Measurements from ENCODE around the gene HBA2.
"Not testable (repeated sequence)": the region's sequence is repeated elsewhere in the genome, so short reads cannot be mapped to it uniquely, and the experiment has no call there.

HBA2 gene

DNA sequence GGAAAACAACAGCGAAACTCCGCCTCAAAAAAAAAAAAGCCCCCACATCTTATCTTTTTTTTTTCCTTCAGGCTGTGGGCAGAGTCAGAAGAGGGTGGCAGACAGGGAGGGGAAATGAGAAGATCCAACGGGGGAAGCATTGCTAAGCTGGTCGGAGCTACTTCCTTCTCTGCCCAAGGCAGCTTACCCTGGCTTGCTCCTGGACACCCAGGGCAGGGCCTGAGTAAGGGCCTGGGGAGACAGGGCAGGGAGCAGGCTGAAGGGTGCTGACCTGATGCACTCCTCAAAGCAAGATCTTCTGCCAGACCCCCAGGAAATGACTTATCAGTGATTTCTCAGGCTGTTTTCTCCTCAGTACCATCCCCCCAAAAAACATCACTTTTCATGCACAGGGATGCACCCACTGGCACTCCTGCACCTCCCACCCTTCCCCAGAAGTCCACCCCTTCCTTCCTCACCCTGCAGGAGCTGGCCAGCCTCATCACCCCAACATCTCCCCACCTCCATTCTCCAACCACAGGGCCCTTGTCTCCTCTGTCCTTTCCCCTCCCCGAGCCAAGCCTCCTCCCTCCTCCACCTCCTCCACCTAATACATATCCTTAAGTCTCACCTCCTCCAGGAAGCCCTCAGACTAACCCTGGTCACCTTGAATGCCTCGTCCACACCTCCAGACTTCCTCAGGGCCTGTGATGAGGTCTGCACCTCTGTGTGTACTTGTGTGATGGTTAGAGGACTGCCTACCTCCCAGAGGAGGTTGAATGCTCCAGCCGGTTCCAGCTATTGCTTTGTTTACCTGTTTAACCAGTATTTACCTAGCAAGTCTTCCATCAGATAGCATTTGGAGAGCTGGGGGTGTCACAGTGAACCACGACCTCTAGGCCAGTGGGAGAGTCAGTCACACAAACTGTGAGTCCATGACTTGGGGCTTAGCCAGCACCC is 2.6 kb downstream of the HBA2 start:
- no peak for DNase-seq (ENCODE audit: low read depth)

GRCh38 chr16:176006-176405 is 3.3 kb downstream of the HBA2 start:
- DNase-seq (ENCODE audit: low read depth), result not testable (repeated sequence)

DNA sequence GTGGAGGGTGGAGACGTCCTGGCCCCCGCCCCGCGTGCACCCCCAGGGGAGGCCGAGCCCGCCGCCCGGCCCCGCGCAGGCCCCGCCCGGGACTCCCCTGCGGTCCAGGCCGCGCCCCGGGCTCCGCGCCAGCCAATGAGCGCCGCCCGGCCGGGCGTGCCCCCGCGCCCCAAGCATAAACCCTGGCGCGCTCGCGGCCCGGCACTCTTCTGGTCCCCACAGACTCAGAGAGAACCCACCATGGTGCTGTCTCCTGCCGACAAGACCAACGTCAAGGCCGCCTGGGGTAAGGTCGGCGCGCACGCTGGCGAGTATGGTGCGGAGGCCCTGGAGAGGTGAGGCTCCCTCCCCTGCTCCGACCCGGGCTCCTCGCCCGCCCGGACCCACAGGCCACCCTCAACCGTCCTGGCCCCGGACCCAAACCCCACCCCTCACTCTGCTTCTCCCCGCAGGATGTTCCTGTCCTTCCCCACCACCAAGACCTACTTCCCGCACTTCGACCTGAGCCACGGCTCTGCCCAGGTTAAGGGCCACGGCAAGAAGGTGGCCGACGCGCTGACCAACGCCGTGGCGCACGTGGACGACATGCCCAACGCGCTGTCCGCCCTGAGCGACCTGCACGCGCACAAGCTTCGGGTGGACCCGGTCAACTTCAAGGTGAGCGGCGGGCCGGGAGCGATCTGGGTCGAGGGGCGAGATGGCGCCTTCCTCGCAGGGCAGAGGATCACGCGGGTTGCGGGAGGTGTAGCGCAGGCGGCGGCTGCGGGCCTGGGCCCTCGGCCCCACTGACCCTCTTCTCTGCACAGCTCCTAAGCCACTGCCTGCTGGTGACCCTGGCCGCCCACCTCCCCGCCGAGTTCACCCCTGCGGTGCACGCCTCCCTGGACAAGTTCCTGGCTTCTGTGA is 4.1 kb downstream of the HBA2 start, which contains the start of gene HBA1:
Gene HBA1, plus strand, starts transcription at position 204 of the 906 bp plus-strand sequence. Its CDS starts 37 bp downstream, at position 241.
- not testable (repeated sequence) for DNase-seq (ENCODE audit: low read depth)

GRCh38 chr16:177394-177822 is 4.7 kb downstream of the HBA2 start:
- no peak for DNase-seq (ENCODE audit: low read depth)

- no peak for DNase-seq (ENCODE audit: low read depth)
Observed at GRCh38 chr16:177981-178667, 5.4 kb downstream of the HBA2 start.

DNA sequence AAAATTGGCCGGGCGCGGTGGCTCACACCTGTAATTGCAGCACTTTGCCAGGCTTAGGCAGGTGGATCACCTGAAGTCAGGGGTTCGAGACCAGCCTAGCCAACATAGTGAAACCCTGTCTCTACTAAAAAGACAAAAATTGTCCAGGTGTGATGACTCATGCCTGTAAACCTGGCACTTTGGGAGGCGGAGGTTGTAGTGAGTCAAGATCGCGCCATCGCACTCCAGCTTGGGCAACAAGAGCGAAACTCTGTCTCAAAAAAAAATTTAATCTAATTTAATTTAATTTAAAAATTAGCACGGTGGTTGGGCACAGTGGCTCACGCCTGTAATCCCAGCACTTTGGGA is 6.0 kb downstream of the HBA2 start:
- DNase-seq (ENCODE audit: low read depth), result no peak

DNA sequence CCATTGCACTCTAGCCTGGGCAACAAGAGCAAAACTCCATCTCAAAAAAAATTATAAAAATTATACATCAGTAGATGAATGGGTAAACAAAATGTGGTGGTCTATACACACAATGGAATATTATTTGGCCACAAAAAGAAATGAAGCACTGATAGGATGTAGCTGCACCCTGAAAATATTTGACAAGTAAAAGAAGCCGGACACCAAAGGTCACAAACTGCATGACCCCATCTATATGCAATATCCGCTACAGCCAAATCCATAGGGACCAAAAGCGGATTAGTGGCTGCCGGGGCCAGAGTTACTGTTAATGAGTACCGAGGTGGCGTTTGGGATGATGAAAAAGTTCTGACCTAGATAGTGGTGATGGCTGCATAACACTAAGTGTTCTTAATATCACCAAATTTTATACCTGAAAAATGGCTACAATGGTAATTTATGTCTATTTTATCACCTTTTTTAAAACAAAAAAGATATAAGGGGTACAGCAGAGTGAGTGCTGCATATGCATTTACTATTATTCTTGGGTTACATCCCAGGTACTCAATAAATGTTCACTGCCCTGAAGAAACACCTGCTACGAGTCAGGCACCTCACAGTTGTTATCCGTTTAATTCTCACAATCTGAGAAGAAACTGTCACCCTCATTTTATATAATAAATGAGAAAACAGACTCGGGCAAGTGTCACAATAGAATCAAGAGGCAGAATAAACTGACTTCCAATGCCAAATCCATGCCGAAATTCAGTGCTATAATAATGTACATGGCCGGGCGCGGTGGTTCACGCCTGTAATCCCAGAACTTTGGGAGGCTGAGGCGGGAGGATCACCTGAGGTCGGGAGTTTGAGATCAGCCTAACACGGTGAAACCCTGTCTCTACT is 6.8 kb downstream of the HBA2 start:
- no peak for DNase-seq (ENCODE audit: low read depth)

DNA sequence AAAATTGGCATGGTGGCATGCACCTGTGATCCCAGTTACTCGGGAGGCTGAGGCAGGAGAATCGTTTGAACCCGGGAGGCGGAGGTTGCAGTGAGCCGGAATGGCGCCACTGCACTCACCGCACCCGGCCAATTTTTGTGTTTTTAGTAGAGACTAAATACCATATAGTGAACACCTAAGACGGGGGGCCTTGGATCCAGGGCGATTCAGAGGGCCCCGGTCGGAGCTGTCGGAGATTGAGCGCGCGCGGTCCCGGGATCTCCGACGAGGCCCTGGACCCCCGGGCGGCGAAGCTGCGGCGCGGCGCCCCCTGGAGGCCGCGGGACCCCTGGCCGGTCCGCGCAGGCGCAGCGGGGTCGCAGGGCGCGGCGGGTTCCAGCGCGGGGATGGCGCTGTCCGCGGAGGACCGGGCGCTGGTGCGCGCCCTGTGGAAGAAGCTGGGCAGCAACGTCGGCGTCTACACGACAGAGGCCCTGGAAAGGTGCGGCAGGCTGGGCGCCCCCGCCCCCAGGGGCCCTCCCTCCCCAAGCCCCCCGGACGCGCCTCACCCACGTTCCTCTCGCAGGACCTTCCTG is 7.5 kb downstream of the HBA2 start, which contains the start of gene HBQ1:
Gene HBQ1, plus strand, starts transcription at position 359 of the 575 bp plus-strand sequence. Its CDS starts 28 bp downstream, at position 387.
- DNase-seq (ENCODE audit: low read depth), result no peak

DNA sequence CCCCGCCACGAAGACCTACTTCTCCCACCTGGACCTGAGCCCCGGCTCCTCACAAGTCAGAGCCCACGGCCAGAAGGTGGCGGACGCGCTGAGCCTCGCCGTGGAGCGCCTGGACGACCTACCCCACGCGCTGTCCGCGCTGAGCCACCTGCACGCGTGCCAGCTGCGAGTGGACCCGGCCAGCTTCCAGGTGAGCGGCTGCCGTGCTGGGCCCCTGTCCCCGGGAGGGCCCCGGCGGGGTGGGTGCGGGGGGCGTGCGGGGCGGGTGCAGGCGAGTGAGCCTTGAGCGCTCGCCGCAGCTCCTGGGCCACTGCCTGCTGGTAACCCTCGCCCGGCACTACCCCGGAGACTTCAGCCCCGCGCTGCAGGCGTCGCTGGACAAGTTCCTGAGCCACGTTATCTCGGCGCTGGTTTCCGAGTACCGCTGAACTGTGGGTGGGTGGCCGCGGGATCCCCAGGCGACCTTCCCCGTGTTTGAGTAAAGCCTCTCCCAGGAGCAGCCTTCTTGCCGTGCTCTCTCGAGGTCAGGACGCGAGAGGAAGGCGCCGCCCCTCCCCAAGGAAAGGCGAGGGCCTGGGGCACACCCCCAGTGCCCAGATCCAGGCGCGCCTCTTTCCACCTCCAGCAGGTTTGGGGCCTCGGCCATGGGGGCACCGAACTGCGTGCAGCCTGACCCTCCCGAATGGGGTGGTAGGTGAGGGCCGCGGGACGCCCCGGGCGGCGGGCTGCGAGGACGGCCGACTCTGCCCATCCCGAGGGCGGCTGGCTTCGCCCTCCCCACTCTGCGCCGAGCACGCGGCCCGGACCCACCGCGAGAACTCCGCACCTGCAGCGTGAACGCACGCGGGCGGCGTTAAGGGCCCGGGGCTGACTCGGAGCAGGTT is 8.2 kb downstream of the HBA2 start:
- peak; percentile 47 for DNase-seq (ENCODE audit: low read depth)

GRCh38 chr16:181565-182021 is 8.9 kb downstream of the HBA2 start:
- DNase-seq (ENCODE audit: low read depth), result no peak

- no peak for DNase-seq (ENCODE audit: low read depth)
Observed at GRCh38 chr16:183005-183404, 10.3 kb downstream of the HBA2 start.

DNA sequence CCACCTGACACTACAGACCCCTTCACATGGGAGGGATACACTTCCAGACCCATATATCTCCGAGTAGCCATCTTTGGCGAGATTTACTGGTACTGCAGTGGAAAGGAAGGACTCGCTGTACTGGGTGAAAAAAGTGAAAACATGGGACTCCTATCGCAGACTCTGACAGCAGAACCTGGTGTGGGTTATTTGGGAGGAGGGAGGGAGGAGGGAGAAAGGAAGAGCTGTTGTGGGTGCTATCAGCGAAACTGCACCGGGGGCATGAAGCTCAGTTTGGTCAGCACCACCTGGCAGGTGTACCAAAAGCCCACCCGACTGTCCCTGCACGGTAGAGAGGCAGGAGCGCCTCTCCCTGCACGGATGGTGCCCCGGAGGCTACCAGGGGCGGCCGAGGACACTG is 12.5 kb downstream of the HBA2 start:
- no peak for DNase-seq (ENCODE audit: low read depth)

DNA sequence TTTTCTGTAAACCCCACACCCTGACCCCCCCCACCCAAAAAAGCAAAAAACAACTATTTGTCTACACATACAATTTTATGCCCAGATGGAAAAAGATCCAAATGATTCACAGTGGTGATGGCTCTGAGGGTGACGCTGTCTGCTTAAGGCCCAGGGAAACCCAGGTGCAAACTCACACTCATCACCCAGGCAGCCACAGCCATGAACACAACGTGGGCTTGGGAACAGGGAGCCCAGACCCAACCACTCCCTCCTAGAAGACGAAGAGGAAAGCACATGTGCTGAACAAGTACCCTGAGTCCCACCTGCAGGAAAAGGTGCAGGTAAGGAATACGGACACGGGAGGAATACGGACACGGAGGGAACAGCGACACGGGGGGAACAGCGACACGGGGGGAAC is 13.0 kb downstream of the HBA2 start:
- DNase-seq (ENCODE audit: low read depth), result no peak

- DNase-seq (ENCODE audit: low read depth), result no peak
Observed at GRCh38 chr16:187330-187729, 14.7 kb downstream of the HBA2 start.

DNA sequence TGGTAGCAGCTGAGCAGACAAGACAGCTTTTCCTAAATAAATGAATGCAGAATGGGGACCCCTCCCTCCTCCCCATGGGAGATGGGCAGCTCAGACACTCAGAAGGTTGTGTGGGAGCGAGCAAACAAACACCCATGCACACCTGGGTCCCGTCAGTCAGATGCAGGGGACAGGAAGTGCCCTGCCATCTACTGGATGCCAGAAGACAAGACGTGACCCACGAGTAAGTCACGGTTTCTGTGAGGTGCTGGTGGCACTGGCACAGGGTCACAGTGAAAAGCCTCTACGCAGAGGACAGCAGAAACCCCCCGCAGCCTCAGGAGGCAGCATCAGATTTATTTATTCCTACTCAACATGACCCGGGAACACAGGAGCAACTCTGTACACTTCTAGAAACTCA is 16.0 kb downstream of the HBA2 start:
- DNase-seq (ENCODE audit: low read depth), result no peak

DNA sequence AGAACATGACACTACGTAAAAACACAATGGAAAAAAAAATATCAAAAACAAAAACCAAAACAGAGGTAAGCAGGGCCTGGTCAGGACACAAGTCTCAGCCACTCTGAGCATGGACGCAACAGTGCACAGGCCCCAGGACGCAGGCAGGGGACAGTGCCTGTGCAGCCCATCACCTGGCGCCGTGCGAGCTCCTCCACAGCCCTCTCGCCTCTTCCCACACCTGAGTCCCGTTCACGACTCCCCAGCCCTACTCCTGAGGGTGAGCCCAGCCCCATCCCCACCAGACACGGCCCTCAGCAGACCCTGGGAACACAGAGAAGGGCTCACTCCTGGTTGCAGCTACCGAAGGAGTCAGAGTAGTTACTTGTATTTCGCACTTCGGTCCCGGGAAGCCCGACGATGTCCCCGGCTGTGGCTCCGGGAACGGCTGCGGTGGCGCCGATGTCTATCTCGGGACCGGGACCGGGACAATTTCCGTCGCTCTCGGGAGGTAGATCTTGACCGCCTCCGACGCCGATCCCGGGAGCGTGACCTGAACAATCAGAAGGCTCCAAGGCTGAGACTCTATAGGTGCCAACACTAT is 17.0 kb downstream of the HBA2 start:
- no peak for DNase-seq (ENCODE audit: low read depth)

GRCh38 chr16:191831-192230 is 19.2 kb downstream of the HBA2 start:
- no peak for DNase-seq (ENCODE audit: low read depth)

DNA sequence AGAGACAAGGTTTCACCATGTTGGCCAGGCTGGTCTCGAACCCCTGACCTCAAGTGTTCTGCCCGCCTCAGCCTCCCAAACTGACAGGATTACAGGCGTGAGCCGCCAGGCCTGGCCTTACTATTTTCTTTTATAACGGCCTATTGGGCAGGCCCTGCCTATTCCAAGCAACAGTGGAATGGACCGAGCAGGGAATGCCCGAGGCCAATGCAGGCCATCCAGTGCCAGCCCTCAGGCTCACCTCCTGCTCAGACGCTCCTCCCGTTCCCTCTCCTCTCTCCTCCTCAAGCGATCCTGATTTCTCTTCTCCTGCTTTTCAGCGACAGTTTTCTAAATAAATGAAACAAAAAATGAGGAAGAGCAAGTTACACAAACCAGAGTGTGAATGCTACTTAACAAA is 20.0 kb downstream of the HBA2 start:
- DNase-seq (ENCODE audit: low read depth), result no peak

DNA sequence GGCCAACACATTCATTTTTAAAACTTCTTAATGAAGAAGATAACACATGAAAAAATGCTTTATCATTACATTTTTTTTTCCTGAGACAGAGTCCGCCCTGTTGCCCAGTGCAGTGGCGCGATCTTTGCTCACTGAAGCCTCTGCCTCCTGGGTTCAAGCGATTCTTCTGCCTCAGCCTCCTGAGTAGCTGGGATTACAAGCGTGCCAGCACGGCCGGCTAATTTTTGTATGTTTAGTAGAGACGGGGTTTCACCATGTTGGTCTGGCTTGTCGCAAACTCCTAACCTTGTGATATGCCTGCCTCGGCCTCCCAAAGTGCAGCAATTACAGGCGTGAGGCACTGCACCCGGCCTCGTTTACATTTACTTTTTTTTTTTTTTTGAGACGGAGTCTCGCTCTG is 20.8 kb downstream of the HBA2 start:
- DNase-seq (ENCODE audit: low read depth), result no peak

All from amniotic epithelial cell (primary cell).